Effector memory CD4-positive, alpha-beta T cell (primary cell): ENCODE measurements around the gene TOMM70.

Source experiments
- DNase-seq, 3 donors: peaks; one replicate each; pipeline ENCODE4 v3.0.0-alpha.2; 2020
- H3K27ac ChIP-seq: 2 replicates; pipeline ENCODE4 v1.7.0; 2013; ENCODE audit warnings: mild to moderate bottlenecking, low read length, moderate library complexity; ENCODE audit not compliant: insufficient read depth, poor library complexity, severe bottlenecking
- H3K27me3 ChIP-seq: replicated peaks from 2 replicates; pipeline ENCODE4 v1.7.0; 2013; ENCODE audit warnings: mild to moderate bottlenecking, low read length; ENCODE audit not compliant: insufficient read depth, control insufficient read depth, poor library complexity, severe bottlenecking
- H3K36me3 ChIP-seq: 2 replicates; pipeline ENCODE4 v1.7.0; 2013; ENCODE audit warnings: mild to moderate bottlenecking, low read length, moderate library complexity; ENCODE audit not compliant: control insufficient read depth, insufficient read depth
- H3K4me1 ChIP-seq: 2 replicates; pipeline ENCODE4 v1.7.0; 2013; ENCODE audit warnings: low read length, mild to moderate bottlenecking; ENCODE audit not compliant: control insufficient read depth, insufficient read depth, poor library complexity, severe bottlenecking
- H3K4me3 ChIP-seq: 2 replicates; pipeline ENCODE4 v1.7.0; 2013; ENCODE audit warnings: low read length, low read depth, mild to moderate bottlenecking; ENCODE audit not compliant: insufficient read depth, poor library complexity, severe bottlenecking
- H3K9me3 ChIP-seq: 2 replicates; pipeline ENCODE4 v1.7.0; 2013; ENCODE audit warnings: mild to moderate bottlenecking, low read length, moderate library complexity; ENCODE audit not compliant: control insufficient read depth

Gene TOMM70

GRCh38 chr3:100429187-100429716 lies 28.4 kb upstream of the TOMM70 start:
- H3K36me3 ChIP-seq, result no peaks in the 10 kb centered on the region
- H3K27ac ChIP-seq, result no peak overlapping the region
- no peaks in the 10 kb centered on the region for H3K4me1 ChIP-seq
- no peak for DNase-seq
- H3K27me3 ChIP-seq, result no peaks in the 10 kb centered on the region
- no peak overlapping the region for H3K4me3 ChIP-seq
- no peaks in the 10 kb centered on the region for H3K9me3 ChIP-seq

GRCh38 chr3:100427699-100428098 lies 26.8 kb upstream of the TOMM70 start:
- Histone ChIP-seq H3K36me3 (no peaks in the 10 kb centered on the region), H3K4me3 (no peak overlapping the region), H3K9me3 (no peaks in the 10 kb centered on the region), H3K4me1 (no peaks in the 10 kb centered on the region), H3K27me3 (no peaks in the 10 kb centered on the region), H3K27ac (no peak overlapping the region)
- no peak for DNase-seq

GRCh38 chr3:100426067-100426682 lies 25.3 kb upstream of the TOMM70 start:
- DNase-seq, result no peak
- Histone ChIP-seq H3K4me1 (no peaks in the 10 kb centered on the region), H3K27me3 (no peaks in the 10 kb centered on the region), H3K4me3 (no peak overlapping the region), H3K9me3 (no peaks in the 10 kb centered on the region), H3K27ac (no peak overlapping the region), H3K36me3 (no peaks in the 10 kb centered on the region)

- DNase-seq, result no peak
- H3K4me3 ChIP-seq, result no peak overlapping the region
- H3K27me3 ChIP-seq, result no peaks in the 10 kb centered on the region
- no peaks in the 10 kb centered on the region for H3K36me3 ChIP-seq
- no peaks in the 10 kb centered on the region for H3K4me1 ChIP-seq
- H3K27ac ChIP-seq, result no peak overlapping the region
- no peaks in the 10 kb centered on the region for H3K9me3 ChIP-seq
Measured at GRCh38 chr3:100425316-100425715, 24.4 kb upstream of the TOMM70 start.

GRCh38 chr3:100424261-100424660 lies 23.4 kb upstream of the TOMM70 start:
- H3K27ac ChIP-seq, result no peak overlapping the region
- no peak overlapping the region for H3K4me3 ChIP-seq
- no peak for DNase-seq
- H3K4me1 ChIP-seq, result no peaks in the 10 kb centered on the region
- no peaks in the 10 kb centered on the region for H3K27me3 ChIP-seq
- no peaks in the 10 kb centered on the region for H3K36me3 ChIP-seq
- no peaks in the 10 kb centered on the region for H3K9me3 ChIP-seq

- no peaks in the 10 kb centered on the region for H3K9me3 ChIP-seq
- no peaks in the 10 kb centered on the region for H3K27me3 ChIP-seq
- H3K36me3 ChIP-seq, result no peaks in the 10 kb centered on the region
- DNase-seq, result no peak
- no peak overlapping the region for H3K27ac ChIP-seq
- H3K4me1 ChIP-seq, result no peaks in the 10 kb centered on the region
- H3K4me3 ChIP-seq, result no peak overlapping the region
Measured at GRCh38 chr3:100423611-100424010, 22.7 kb upstream of the TOMM70 start.

GRCh38 chr3:100420885-100421284 lies 20.0 kb upstream of the TOMM70 start:
- no peaks in the 10 kb centered on the region for H3K27me3 ChIP-seq

GRCh38 chr3:100419406-100419805 lies 18.5 kb upstream of the TOMM70 start:
- Histone ChIP-seq H3K36me3 (no peaks in the 10 kb centered on the region), H3K4me1 (no peaks in the 10 kb centered on the region), H3K27ac (no peak overlapping the region), H3K4me3 (no peak overlapping the region), H3K9me3 (no peaks in the 10 kb centered on the region), H3K27me3 (no peaks in the 10 kb centered on the region)
- no peak for DNase-seq

More at GRCh38 chr3:100420885-100421284, 20.0 kb upstream of the TOMM70 start:
- no peaks in the 10 kb centered on the region for H3K4me1 ChIP-seq
- H3K36me3 ChIP-seq, result no peaks in the 10 kb centered on the region
- no peak overlapping the region for H3K4me3 ChIP-seq
- no peak overlapping the region for H3K27ac ChIP-seq
- H3K9me3 ChIP-seq, result no peaks in the 10 kb centered on the region
- DNase-seq, result no peak

GRCh38 chr3:100416863-100417262 lies 16.0 kb upstream of the TOMM70 start:
- Histone ChIP-seq H3K4me1 (no peaks in the 10 kb centered on the region), H3K27ac (no peak overlapping the region), H3K27me3 (no peaks in the 10 kb centered on the region), H3K4me3 (no peak overlapping the region), H3K36me3 (no peaks in the 10 kb centered on the region), H3K9me3 (no peaks in the 10 kb centered on the region)
- no peak for DNase-seq

GRCh38 chr3:100416176-100416575 lies 15.3 kb upstream of the TOMM70 start:
- no peaks in the 10 kb centered on the region for H3K4me1 ChIP-seq
- H3K27ac ChIP-seq, result no peak overlapping the region
- no peak for DNase-seq
- H3K4me3 ChIP-seq, result no peak overlapping the region
- no peaks in the 10 kb centered on the region for H3K9me3 ChIP-seq
- no peaks in the 10 kb centered on the region for H3K27me3 ChIP-seq
- no peaks in the 10 kb centered on the region for H3K36me3 ChIP-seq
